ENCODE results near the gene KIAA0586. TPM values are rescaled to one million over a fixed set of nuclear protein-coding genes. Genes with fewer than 3 reads are reported as not detected.

The KIAA0586 gene
- total and polyA plus RNA-seq, 9 of the 15 experiments (the other 6 are each of a cell fraction or from before 2014, with no cell fraction given): 11.2 to 30.9 (median 22.6) TPM

DNA sequence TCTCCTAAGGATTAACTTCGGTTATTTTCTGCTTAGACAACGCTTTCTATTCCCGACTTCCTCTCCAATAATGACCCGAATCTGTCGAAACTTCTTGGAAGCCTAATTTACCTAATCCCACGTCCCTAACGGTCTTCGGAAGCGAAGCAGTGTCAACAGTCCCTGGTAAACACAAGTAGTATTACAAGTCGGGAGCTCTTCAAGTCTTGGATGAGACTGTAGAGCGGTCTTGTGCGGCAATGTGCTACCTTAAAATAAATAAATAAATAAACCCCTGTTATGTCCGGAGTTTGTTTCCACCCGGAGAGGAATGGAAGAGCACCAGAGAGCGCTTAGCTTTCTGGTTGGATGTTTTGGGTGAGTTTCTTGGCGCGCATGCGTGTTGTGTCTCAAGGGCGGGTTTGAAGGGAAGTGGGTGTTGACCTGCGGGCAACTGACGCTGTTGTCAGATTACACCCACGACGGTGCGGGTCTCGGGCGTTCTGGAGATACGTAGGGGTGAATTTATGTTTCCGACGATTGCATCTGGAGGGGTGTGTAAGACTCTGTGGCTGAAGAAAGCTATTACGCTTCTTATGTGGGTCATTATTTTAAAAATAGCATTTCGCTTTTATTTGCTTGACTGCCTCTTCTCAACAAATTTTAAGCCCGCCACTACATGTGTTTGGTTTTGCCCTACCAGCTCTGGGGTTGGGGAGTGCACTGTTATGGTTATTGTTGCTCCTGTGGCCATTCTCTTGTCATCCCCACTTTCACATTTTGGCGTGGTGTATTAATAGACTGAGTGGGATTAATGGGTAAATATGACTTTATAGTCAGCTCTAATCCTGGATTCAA lies at the start of gene KIAA0586, which contains the start of gene TIMM9 (continued):
- TF ChIP-seq, protein P1, sequence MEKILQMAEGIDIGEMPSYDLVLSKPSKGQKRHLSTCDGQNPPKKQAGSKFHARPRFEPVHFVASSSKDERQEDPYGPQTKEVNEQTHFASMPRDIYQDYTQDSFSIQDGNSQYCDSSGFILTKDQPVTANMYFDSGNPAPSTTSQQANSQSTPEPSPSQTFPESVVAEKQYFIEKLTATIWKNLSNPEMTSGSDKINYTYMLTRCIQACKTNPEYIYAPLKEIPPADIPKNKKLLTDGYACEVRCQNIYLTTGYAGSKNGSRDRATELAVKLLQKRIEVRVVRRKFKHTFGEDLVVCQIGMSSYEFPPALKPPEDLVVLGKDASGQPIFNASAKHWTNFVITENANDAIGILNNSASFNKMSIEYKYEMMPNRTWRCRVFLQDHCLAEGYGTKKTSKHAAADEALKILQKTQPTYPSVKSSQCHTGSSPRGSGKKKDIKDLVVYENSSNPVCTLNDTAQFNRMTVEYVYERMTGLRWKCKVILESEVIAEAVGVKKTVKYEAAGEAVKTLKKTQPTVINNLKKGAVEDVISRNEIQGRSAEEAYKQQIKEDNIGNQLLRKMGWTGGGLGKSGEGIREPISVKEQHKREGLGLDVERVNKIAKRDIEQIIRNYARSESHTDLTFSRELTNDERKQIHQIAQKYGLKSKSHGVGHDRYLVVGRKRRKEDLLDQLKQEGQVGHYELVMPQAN (IDR thresholded peaks at IDR 0.05; ENCODE audit: borderline replicate concordance): no peak; the same call in 1 of the 2 replicates
- TF ChIP-seq, protein P2, sequence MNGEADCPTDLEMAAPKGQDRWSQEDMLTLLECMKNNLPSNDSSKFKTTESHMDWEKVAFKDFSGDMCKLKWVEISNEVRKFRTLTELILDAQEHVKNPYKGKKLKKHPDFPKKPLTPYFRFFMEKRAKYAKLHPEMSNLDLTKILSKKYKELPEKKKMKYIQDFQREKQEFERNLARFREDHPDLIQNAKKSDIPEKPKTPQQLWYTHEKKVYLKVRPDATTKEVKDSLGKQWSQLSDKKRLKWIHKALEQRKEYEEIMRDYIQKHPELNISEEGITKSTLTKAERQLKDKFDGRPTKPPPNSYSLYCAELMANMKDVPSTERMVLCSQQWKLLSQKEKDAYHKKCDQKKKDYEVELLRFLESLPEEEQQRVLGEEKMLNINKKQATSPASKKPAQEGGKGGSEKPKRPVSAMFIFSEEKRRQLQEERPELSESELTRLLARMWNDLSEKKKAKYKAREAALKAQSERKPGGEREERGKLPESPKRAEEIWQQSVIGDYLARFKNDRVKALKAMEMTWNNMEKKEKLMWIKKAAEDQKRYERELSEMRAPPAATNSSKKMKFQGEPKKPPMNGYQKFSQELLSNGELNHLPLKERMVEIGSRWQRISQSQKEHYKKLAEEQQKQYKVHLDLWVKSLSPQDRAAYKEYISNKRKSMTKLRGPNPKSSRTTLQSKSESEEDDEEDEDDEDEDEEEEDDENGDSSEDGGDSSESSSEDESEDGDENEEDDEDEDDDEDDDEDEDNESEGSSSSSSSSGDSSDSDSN (IDR thresholded peaks at IDR 0.05; ENCODE audit: borderline replicate concordance in 1 of 2, low read depth in 2 of 2, low read length in 2 of 2): peak in 1 of 2 experiments; percentile 18; a peak in 1 of 4 replicates
- TF ChIP-seq, protein P3, sequence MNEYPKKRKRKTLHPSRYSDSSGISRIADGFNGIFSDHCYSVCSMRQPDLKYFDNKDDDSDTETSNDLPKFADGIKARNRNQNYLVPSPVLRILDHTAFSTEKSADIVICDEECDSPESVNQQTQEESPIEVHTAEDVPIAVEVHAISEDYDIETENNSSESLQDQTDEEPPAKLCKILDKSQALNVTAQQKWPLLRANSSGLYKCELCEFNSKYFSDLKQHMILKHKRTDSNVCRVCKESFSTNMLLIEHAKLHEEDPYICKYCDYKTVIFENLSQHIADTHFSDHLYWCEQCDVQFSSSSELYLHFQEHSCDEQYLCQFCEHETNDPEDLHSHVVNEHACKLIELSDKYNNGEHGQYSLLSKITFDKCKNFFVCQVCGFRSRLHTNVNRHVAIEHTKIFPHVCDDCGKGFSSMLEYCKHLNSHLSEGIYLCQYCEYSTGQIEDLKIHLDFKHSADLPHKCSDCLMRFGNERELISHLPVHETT (CRISPR knock-in tag; conservative IDR thresholded peaks at IDR 0.05 in 1 of 2, IDR thresholded peaks at IDR 0.05 in 1 of 2): peak in 1 of 2 experiments; percentile 18; a peak in 1 of 4 replicates
- TF ChIP-seq KLF6 (CRISPR knock-in tag; IDR thresholded peaks at IDR 0.05; ENCODE audit: borderline replicate concordance) (no peak), C11orf30 (IDR thresholded peaks at IDR 0.05; ENCODE audit: low read depth) (peak; percentile 83), GABPA (tag; conservative IDR thresholded peaks at IDR 0.05; ENCODE audit: low read depth) (peak; percentile 90), LCOR (CRISPR knock-in tag; IDR thresholded peaks at IDR 0.05) (peak; percentile 67; the same call in 1 of the 2 replicates), CREB1 (IDR thresholded peaks at IDR 0.05) (no peak), CREB1 (CRISPR knock-in tag; IDR thresholded peaks at IDR 0.05) (peak; percentile 27; the same call in 1 of the 2 replicates), STAT5A (IDR thresholded peaks at IDR 0.05; ENCODE audit: borderline replicate concordance, low read length) (0 out of 2 replicates have a peak, but pooled peaks have one; percentile 25), ZNF589 (CRISPR knock-in tag; IDR thresholded peaks at IDR 0.05; ENCODE audit: low read depth) (0 out of 2 replicates have a peak, but pooled peaks have one; percentile 55)
- TF ChIP-seq, protein P4, sequence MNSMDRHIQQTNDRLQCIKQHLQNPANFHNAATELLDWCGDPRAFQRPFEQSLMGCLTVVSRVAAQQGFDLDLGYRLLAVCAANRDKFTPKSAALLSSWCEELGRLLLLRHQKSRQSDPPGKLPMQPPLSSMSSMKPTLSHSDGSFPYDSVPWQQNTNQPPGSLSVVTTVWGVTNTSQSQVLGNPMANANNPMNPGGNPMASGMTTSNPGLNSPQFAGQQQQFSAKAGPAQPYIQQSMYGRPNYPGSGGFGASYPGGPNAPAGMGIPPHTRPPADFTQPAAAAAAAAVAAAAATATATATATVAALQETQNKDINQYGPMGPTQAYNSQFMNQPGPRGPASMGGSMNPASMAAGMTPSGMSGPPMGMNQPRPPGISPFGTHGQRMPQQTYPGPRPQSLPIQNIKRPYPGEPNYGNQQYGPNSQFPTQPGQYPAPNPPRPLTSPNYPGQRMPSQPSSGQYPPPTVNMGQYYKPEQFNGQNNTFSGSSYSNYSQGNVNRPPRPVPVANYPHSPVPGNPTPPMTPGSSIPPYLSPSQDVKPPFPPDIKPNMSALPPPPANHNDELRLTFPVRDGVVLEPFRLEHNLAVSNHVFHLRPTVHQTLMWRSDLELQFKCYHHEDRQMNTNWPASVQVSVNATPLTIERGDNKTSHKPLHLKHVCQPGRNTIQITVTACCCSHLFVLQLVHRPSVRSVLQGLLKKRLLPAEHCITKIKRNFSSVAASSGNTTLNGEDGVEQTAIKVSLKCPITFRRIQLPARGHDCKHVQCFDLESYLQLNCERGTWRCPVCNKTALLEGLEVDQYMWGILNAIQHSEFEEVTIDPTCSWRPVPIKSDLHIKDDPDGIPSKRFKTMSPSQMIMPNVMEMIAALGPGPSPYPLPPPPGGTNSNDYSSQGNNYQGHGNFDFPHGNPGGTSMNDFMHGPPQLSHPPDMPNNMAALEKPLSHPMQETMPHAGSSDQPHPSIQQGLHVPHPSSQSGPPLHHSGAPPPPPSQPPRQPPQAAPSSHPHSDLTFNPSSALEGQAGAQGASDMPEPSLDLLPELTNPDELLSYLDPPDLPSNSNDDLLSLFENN (IDR thresholded peaks at IDR 0.05; ENCODE audit: low read depth in 2 of 2, low read length in 2 of 2): peak in 1 of 2 experiments; percentile 52; a peak in 1 of 4 replicates
